IPS DF 19.7 (cell line): ENCODE results near the gene KAZALD1.

ENCODE experiments used
- DNase-seq: peaks from one replicate; pipeline ENCODE4 v3.0.0-alpha.2; 2013; ENCODE audit warnings: low read depth, low spot score

Gene KAZALD1

DNA sequence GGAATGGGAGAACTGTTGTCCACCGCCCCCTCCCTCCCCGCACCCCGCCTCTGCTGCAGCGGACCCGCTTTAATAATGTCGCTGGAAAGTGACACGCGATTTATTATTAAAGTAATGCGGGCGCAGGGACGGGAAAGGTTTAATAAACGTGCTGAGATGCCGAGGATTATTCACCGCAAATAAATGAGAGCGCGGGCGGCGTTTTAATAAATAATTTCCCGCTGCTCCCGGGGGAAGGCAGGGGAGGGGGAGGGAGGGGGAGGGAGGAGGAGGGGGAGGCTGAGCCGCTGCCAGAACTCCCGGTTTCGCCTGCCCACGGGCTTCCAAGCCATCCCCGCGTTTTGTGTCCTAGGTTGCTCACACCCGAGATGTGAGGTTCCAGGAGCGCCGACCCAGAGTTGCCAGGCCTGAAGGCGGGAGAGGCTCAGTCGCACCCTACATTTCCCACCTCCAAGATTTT is 5.1 kb downstream of the KAZALD1 start:
- DNase-seq: no peak

GRCh38 chr10:101067356-101068083 is 5.7 kb downstream of the KAZALD1 start:
- no peak for DNase-seq

GRCh38 chr10:101069441-101069840 is 7.7 kb downstream of the KAZALD1 start:
- DNase-seq: no peak

DNA sequence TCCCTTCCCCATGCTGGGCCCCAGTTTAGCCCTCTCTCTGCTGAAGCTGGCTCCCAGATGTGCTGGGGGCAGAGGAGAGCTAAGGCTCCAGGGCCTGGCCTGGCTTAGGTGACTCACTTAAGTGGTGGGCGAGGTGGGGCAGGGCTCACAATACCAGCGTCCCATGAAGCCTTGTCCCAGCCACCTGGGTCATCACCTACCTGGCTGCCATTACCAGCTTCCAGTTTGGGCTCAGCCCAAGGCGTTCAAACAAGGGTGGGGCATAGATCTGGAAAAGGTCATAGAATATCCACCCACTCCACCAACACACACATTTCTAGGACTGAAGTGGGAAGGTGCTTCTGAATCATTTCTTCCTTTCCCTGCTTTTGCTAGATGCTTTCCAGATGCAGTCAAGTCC is 8.3 kb downstream of the KAZALD1 start:
- DNase-seq: no peak

- no peak for DNase-seq
These were observed 9.6 kb downstream of the KAZALD1 start for GRCh38 chr10:101071267-101071884.

- DNase-seq: no peak
These were observed 10.2 kb downstream of the KAZALD1 start for GRCh38 chr10:101071885-101072433.

GRCh38 chr10:101072923-101073322 is 11.1 kb downstream of the KAZALD1 start:
- no peak for DNase-seq

DNA sequence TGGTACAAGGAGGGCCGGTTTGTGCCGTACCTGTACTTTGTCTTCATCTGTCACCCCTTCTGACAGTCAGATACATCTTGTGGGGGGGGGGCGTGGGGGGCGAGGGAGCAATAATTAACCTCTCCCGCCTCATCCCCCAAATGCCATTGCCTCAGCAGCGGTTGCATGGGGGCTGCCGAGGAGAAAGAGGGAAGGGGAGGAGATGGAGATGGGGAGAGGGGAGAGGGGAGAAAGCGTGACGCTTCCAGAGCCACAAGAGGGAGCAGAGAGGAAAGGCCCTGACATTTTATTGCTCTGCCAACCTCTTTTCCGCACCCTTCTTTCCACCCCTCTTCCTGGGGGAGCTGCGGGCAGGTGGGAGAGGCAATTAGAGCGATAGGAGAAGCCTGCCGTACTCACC is 11.8 kb downstream of the KAZALD1 start:
- DNase-seq: no peak

GRCh38 chr10:101075775-101076174 is 14.0 kb downstream of the KAZALD1 start:
- DNase-seq: no peak

DNA sequence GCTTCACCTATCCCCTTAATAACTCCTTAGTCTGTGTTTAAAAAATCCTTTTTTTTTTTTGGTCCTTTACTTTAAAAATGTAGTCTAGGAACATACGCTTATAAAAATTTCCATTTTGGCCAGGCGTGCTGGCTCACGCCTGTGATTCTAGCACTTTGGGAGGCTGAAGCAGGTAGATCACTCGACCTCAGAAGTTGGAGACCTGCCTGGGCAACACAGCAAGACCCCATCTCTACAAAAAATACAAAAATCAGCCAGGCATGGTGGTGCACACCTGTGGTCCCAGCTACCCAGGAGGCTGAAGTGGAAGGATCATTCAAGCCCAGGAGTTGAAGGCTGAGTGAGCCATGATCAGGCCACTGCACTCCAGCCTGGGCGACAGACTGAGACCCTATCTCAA is 14.8 kb downstream of the KAZALD1 start:
- DNase-seq: no peak

DNA sequence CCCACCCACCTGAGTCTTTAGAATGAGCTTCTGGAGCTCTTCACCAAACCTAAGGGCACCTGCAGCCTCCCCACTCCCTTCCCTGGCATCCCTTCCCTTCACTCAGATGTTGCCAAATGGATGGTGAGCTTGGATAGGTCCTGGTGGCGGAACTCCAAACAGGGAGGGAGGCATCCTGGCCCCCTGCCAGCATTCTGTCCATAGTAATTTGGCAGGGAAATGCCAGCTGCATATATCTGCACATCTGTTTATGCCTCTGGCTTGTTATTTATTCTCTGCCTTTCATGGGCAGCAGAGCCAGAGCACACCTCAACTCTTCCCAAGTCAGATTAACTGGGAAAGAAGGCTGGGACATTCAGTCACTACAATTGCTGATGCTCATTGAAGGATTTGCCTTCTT is 18.1 kb downstream of the KAZALD1 start:
- no peak for DNase-seq

DNA sequence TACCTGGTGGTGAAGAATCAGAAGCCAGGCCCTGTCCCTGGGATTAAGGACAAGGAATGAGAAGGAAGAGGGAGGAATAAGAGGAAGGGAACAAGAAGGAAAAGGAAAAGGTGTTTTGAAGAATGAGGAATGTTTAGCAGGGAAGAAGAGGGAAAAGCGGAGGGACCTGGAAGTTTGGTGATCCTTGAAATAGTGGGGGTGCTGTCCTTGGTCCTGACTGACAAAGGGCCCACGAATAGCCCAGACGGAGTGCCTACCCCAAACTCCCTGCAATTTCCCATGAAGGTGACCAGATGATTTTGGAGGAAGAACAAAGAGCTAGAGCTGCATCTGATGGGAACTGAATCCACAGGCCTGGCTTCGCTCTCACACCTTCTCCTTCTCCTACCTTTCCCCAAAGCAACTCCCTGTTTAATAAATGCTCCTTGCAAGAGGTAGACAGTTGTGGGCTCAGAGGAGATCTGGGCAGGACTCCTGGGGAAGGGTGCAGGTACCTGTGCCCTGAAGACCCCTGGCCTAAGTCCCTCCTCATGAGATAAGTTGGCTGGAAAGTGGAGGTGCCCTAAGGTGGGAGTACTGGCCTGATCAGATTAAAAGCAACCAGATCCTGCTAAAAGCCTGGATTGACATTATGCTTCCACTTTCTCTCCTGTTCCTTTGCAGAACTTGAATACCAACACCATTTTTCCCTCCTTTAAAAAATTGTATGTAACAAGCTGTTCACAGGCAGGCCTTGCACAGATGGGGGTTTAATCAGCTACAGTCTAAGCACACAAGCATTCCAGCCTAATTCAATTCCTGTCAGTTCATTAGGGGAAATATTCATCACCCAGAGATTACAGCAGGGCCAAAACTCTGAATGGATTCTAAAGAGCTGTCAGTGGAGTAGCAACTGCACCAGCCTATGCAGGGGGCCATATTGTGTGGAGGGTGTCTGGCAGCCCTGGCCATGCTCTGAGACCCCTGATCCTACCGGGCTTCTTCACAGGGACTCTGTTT is 19.4 kb downstream of the KAZALD1 start:
- no peak for DNase-seq

DNA sequence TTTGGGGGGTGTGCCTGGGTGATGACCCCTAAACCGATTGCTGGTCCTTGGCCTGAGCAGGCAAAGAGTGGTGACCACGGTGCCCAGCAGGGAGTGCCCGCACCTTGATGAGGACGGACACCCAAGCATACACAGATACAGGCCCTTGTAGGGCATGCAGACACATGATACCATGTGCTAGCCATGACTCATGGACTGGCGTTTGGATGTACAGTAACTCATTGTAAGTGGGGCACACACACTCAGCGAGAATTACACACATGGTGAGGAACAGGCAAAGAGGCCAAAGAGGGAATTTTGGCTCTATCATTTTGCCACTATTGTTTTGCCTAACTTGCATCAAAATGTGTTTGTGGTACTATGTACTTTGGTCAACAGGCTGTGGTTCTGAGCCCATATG is 24.1 kb downstream of the KAZALD1 start:
- no peak for DNase-seq

GRCh38 chr10:101087376-101087775 is 25.6 kb downstream of the KAZALD1 start:
- no peak for DNase-seq

DNA sequence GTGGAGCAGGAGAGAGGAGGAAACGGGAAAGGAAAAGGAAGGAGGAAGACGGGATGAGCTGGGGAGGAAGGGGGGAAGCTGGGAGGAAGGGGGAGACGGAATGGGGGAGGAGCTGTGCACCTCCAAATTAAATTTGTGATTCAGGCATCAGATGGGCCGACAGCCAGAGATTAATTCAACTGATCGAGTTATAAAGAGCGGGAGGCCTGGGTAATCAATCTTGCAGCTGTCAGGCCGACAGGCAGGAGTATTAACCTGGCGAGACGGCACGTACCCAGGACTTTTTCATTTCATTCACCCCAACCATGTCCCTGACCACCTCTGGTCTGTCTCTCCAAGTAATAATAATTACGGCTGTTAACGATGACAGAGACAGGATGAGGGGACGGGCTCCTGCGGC is 26.2 kb downstream of the KAZALD1 start:
- DNase-seq: no peak

GRCh38 chr10:101089520-101090299 is 27.9 kb downstream of the KAZALD1 start:
- DNase-seq: no peak

DNA sequence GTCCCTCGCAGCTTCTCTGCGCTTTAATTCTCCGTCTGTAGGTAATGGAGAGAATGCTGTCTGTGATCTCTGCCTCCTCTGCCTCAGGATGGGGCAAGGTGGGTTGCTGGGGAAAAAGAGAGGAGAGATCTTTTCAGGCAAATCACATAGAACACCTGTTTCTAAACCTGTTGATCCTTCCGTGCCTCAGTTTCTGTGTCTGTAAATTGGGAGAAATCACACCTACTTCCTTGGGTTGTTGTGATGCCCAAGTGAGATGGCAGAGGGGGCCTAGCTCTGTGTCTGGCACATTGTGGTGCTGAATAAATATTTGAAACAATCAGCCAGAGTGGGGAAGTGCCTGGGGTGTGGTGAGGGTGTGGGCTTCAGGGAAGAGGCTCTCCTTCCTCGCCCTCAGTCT is 28.8 kb downstream of the KAZALD1 start:
- no peak for DNase-seq

GRCh38 chr10:101091546-101092290 is 29.9 kb downstream of the KAZALD1 start:
- DNase-seq: no peak

DNA sequence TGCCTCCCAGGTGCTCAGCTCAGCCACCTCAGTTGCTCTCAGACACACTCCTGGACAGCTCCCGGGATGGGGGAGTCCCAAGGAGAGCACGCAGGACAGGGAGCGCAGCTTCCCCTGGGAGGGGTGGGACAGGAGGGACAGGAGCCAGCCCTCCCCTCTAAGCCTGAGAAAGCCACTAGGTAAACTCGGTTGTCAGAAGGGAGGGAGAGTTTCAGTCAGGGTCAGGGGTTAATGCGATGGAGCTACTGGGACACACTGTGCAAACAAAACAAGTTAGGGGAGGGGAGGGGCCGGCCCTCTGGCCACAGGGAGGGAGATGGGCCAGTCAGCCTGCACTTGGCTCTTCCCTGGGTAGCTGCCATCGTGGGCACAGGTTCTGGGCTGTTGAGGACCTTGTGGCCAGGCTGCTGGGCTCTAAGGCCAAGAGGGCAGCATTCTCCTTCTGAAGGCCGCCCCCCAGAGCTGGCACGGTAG is 31.1 kb downstream of the KAZALD1 start:
- DNase-seq: no peak
